ENCODE measurements around the gene CPN2.

- TF ChIP-seq, protein P1, sequence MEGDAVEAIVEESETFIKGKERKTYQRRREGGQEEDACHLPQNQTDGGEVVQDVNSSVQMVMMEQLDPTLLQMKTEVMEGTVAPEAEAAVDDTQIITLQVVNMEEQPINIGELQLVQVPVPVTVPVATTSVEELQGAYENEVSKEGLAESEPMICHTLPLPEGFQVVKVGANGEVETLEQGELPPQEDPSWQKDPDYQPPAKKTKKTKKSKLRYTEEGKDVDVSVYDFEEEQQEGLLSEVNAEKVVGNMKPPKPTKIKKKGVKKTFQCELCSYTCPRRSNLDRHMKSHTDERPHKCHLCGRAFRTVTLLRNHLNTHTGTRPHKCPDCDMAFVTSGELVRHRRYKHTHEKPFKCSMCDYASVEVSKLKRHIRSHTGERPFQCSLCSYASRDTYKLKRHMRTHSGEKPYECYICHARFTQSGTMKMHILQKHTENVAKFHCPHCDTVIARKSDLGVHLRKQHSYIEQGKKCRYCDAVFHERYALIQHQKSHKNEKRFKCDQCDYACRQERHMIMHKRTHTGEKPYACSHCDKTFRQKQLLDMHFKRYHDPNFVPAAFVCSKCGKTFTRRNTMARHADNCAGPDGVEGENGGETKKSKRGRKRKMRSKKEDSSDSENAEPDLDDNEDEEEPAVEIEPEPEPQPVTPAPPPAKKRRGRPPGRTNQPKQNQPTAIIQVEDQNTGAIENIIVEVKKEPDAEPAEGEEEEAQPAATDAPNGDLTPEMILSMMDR (conservative IDR thresholded peaks at IDR 0.05; ENCODE audit: low read length) = no peak
- no peak for TF ChIP-seq EZH2phosphoT487 (IDR thresholded peaks at IDR 0.05; ENCODE audit: borderline replicate concordance)
These were observed 30.3 kb upstream of the CPN2 start for GRCh38 chr3:194381460-194381875.
